ENCODE measurements around the gene LRMDA.

GRCh38 chr10:75987616-75988015 lies 556.2 kb downstream of the LRMDA start:
- TF ChIP-seq CTCF (IDR thresholded peaks at IDR 0.05 in 2 of 3, conservative IDR thresholded peaks at IDR 0.05 in 1 of 3; ENCODE audit: control insufficient read depth in 2 of 3, extremely low read depth in 1 of 3, insufficient read depth in 1 of 3, low read depth in 3 of 3, low read length in 3 of 3): no peak
- no peak for TF ChIP-seq EZH2 (IDR thresholded peaks at IDR 0.05; ENCODE audit: borderline replicate concordance, control insufficient read depth, low read depth, low read length)
- TF ChIP-seq POLR2A (IDR thresholded peaks at IDR 0.05; ENCODE audit: low read depth, low read length): no peak
- TF ChIP-seq CREB1 (IDR thresholded peaks at IDR 0.05; ENCODE audit: low read depth): no peak
- no peak for TF ChIP-seq RAD21 (IDR thresholded peaks at IDR 0.05; ENCODE audit: insufficient read depth, low read depth, low read length)
- TF ChIP-seq MAX (IDR thresholded peaks at IDR 0.05; ENCODE audit: low read depth, low read length): no peak
- TF ChIP-seq HDGF (IDR thresholded peaks at IDR 0.05): no peak
- TF ChIP-seq NFYA (IDR thresholded peaks at IDR 0.05; ENCODE audit: borderline replicate concordance, low read depth, low read length): no peak
- no peak for TF ChIP-seq HDAC2 (IDR thresholded peaks at IDR 0.05)
- no peak for TF ChIP-seq RUNX3 (IDR thresholded peaks at IDR 0.05; ENCODE audit: low read length)

Data from GM12878 (cell line).